PC-9 (cell line): ENCODE measurements around the gene ILF2. TPM values are rescaled to one million over a fixed set of nuclear protein-coding genes. Genes with fewer than 3 reads are reported as not detected.

ENCODE experiments used
- BruUV-seq: library from RNA; stranded (reverse); fragments of 400-500 nt; replicated peaks from 2 replicates; lab custom pipeline; 2021; lab: Mats Ljungman, UMichigan
- CTCF ChIA-PET: fragments of 300-600 bp; sonication (Branson Sonifier 250); formaldehyde crosslinking; loops from one replicate; lab custom pipeline; 2022; ENCODE audit warnings: antibody characterized with exemption; lab: Charles Lee
- POLR2A ChIA-PET: fragments of 300-600 bp; sonication (Branson Sonifier 250); formaldehyde crosslinking; loops from one replicate; lab custom pipeline; 2022; ENCODE audit warnings: antibody characterized with exemption; ENCODE audit not compliant: unreplicated experiment; lab: Charles Lee
- DNase-seq, 2 experiments: peaks; one replicate each; pipeline versions ENCODE4 v3.0.0 to v3.0.0-alpha.2; 2015 to 2022; ENCODE audit warnings: mixed read lengths in 1 of 2
- H2AFZ ChIP-seq: fragments of 200-600 bp; sonication (generic); 2 replicates; pipeline ENCODE4 v1.8.1; 2017; ENCODE audit warnings: antibody characterized with exemption
- H3F3A ChIP-seq: fragments of 200-600 bp; sonication (generic); 2 replicates; pipeline ENCODE4 v1.8.1; 2017; ENCODE audit warnings: antibody characterized with exemption, mild to moderate bottlenecking, low read depth; ENCODE audit not compliant: insufficient read depth
- H3K27ac ChIP-seq: fragments of 200-600 bp; sonication (generic); 2 replicates; pipeline ENCODE4 v1.6.1; 2016; ENCODE audit warnings: mixed run types
- H3K27me3 ChIP-seq: fragments of 200-600 bp; sonication (generic); 2 replicates; pipeline ENCODE4 v1.6.1; 2016; ENCODE audit warnings: low read depth, mixed run types; ENCODE audit not compliant: insufficient read depth
- H3K36me3 ChIP-seq: fragments of 200-600 bp; sonication (generic); 2 replicates; pipeline ENCODE4 v1.6.1; 2016; ENCODE audit warnings: low read depth, mixed run types
- H3K4me1 ChIP-seq: fragments of 200-600 bp; sonication (generic); replicated peaks from 2 replicates; pipeline ENCODE4 v1.6.1; 2016; ENCODE audit warnings: mixed run types; ENCODE audit not compliant: insufficient read depth
- H3K4me2 ChIP-seq: fragments of 200-600 bp; sonication (generic); 2 replicates; pipeline ENCODE4 v1.6.1; 2017; ENCODE audit warnings: mixed run types
- H3K4me3 ChIP-seq: fragments of 200-600 bp; sonication (generic); 2 replicates; pipeline ENCODE4 v1.6.1; 2016; ENCODE audit warnings: mixed run types
- H3K79me2 ChIP-seq: fragments of 200-600 bp; sonication (generic); 2 replicates; pipeline ENCODE4 v1.6.1; 2017; ENCODE audit warnings: low read depth, mixed run types
- H3K9me2 ChIP-seq: fragments of 200-600 bp; sonication (generic); 2 replicates; pipeline ENCODE4 v1.8.1; 2017; ENCODE audit warnings: mild to moderate bottlenecking; ENCODE audit not compliant: insufficient read depth
- H3K9me3 ChIP-seq: fragments of 200-600 bp; sonication (generic); 2 replicates; pipeline ENCODE4 v1.8.1; 2016; ENCODE audit warnings: low read depth; ENCODE audit not compliant: insufficient read depth
- H4K20me1 ChIP-seq: fragments of 200-600 bp; sonication (generic); 2 replicates; pipeline ENCODE4 v1.8.1; 2017; ENCODE audit not compliant: insufficient read depth
- CTCF ChIP-seq: fragments of 200-600 bp; sonication (generic); conservative IDR thresholded peaks from 2 replicates; pipeline ENCODE4 v1.6.1; 2017; ENCODE audit warnings: mixed run types, antibody characterized with exemption, mild to moderate bottlenecking, moderate library complexity
- EZH2 ChIP-seq: fragments of 200-600 bp; sonication (generic); IDR thresholded peaks from 2 replicates; pipeline ENCODE4 v1.8.0; 2017; ENCODE audit warnings: antibody characterized with exemption, low read depth
- intact Hi-C: fragments of 100-400 bp; cut with micrococcal nuclease; formaldehyde crosslinking; loops from one replicate; pipeline ENCODE4 v1.10.0; 2022; ENCODE audit not compliant: unreplicated experiment
- total RNA-seq: library from RNA; stranded (reverse); gene quantifications from 2 replicates; pipeline ENCODE4 v1.2.3, GENCODE V29; 2021

ILF2 gene
- total RNA-seq, 1 experiment from 2014 or later: 145 TPM

DNA sequence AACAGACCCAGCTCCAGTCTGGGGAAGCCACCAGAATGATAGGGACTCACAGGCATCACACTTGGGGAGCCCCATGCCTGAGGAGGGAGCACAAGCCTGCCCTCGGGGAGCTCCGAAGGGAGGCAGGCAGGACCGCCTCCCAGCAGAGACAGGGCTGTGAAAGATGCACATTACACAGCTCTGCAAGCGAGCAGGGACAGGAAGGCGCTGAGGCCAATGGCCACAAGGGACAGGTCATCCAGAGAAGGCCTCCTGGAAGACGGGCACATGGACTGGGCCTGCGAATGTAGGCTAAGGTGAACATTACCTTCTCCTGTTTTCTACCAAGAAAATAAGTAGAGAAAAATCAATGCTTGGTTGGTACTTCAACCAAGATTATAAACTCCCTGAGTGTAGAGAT, 11.9 kb upstream of the ILF2 start:
- BruUV-seq: no TSS peak
- ChIA-PET POLR2A (no interaction called here), CTCF (no interaction called here)
- no peak for TF ChIP-seq CTCF
- no peak for TF ChIP-seq EZH2
- Histone ChIP-seq H3K36me3 (no peaks in the 10 kb centered on the region), H3K4me1 (no peaks in the 10 kb centered on the region), H3K9me2 (no peaks in the 10 kb centered on the region), H3K4me3 (no peak overlapping the region), H3F3A (no peaks in the 10 kb centered on the region), H3K9me3 (no peaks in the 10 kb centered on the region), H2AFZ (no peak overlapping the region), H3K27me3 (peaks cover 9% of the 10 kb centered on the region; the same call in 1 of the 2 replicates), H3K27ac (no peak overlapping the region), H3K4me2 (no peak overlapping the region), H3K79me2 (no peaks in the 10 kb centered on the region), H4K20me1 (no peaks in the 10 kb centered on the region)
- intact Hi-C loops: no loop called here
- no peak for DNase-seq

DNA sequence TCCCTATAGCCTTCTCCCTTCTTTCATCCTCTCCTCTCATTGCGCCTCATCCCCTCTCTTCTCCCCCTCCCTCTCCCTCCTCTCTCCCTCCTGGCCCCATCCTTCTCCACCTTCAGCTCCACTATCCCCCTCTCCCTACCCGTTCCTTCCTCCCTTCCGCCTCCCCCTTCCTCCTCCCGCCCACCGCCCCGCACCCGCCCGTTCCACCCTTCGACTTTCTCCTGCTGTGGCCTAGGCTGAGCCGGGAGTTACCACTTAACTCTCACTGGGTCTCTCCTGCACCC, 9.3 kb upstream of the ILF2 start:
- TF ChIP-seq EZH2 (no peak), CTCF (no peak)
- no TSS peak for BruUV-seq
- Histone ChIP-seq H3K4me1 (no peaks in the 10 kb centered on the region), H3K9me3 (no peaks in the 10 kb centered on the region), H3K27ac (no peak overlapping the region), H3K4me3 (no peak overlapping the region), H2AFZ (no peak overlapping the region), H3F3A (peaks cover 10% of the 10 kb centered on the region; the same call in 1 of the 2 replicates), H4K20me1 (no peaks in the 10 kb centered on the region), H3K36me3 (no peaks in the 10 kb centered on the region), H3K4me2 (no peak overlapping the region), H3K79me2 (no peaks in the 10 kb centered on the region), H3K9me2 (no peaks in the 10 kb centered on the region), H3K27me3 (peaks cover 9% of the 10 kb centered on the region; the same call in 1 of the 2 replicates)
- intact Hi-C loops: no loop called here
- ChIA-PET POLR2A (no interaction called here), CTCF (no interaction called here)
- DNase-seq: no peak

DNA sequence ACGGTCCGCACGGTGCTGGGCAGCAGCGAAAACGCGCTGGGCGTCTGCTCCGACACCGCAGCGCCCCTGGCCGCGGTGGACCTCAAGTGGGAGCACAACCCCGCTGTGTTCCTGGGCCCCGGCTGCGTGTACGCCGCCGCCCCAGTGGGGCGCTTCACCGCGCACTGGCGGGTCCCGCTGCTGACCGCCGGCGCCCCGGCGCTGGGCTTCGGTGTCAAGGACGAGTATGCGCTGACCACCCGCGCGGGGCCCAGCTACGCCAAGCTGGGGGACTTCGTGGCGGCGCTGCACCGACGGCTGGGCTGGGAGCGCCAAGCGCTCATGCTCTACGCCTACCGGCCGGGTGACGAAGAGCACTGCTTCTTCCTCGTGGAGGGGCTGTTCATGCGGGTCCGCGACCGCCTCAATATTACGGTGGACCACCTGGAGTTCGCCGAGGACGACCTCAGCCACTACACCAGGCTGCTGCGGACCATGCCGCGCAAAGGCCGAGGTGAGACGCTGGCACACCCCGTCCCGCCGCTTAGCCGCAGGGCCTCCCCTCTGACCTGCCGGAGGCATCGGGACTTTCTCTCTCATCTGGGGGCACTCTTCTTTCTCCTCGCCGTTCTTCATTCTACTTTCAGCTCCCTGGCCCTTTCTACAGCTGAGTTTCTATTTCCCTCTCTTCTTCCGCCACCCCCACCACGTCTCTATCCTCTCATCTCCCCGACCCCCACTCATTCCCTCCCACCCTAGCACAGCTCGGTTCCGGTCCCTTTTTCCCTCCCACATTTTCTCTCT, 8.7 kb upstream of the ILF2 start:
- no peak overlapping the region for H3K4me3 ChIP-seq
- intact Hi-C loops: loop anchor here (5.0 to 10.0 kb wide), 2 partner anchors 48 to 325 kb away; partner anchors contain the start of genes INTS3 and S100A9
- no peaks in the 10 kb centered on the region for H3K36me3 ChIP-seq
- H3K9me2 ChIP-seq: no peaks in the 10 kb centered on the region
- no peak for DNase-seq
- H4K20me1 ChIP-seq: no peaks in the 10 kb centered on the region
- no peak overlapping the region; the same call in 1 of the 2 replicates for H3K4me2 ChIP-seq
- H3K27ac ChIP-seq: no peak overlapping the region
- ChIA-PET POLR2A (interaction anchor here (0.7 kb wide), 1 partner anchor 67 kb away, joined by 3 read pairs; the partner anchor contains the start of gene S100A16), CTCF (no interaction called here)
- H3K27me3 ChIP-seq: peaks cover 9% of the 10 kb centered on the region; the same call in 1 of the 2 replicates
- peaks cover 10% of the 10 kb centered on the region; the same call in 1 of the 2 replicates for H3F3A ChIP-seq
- H3K9me3 ChIP-seq: no peaks in the 10 kb centered on the region
- no peaks in the 10 kb centered on the region for H3K4me1 ChIP-seq
- no peak overlapping the region for H2AFZ ChIP-seq
- no peak for TF ChIP-seq CTCF
- no peak for TF ChIP-seq EZH2
- H3K79me2 ChIP-seq: no peaks in the 10 kb centered on the region
- no TSS peak for BruUV-seq
